ENCODE results near the gene ESPN.

The ESPN gene

GRCh38 chr1:6471086-6471969, 46.8 kb downstream of the ESPN start:
- no peak overlapping the region for H2AK5ac ChIP-seq (ENCODE audit: low read length)
- H2BK12ac ChIP-seq (ENCODE audit: low read length), result no peak overlapping the region
- no peaks in the 10 kb centered on the region for H3K79me2 ChIP-seq (ENCODE audit: control insufficient read depth, insufficient read depth, low read length, poor library complexity)
- H3K18ac ChIP-seq (ENCODE audit: low read length), result no peak overlapping the region
- H3K79me1 ChIP-seq (ENCODE audit: low read length), result no peaks in the 10 kb centered on the region
- H3K4me1 ChIP-seq (ENCODE audit: control insufficient read depth in 1 of 2, insufficient read depth in 2 of 2, low read length in 2 of 2), result no peaks in the 10 kb centered on the region
- no peak overlapping the region for H4K91ac ChIP-seq (ENCODE audit: low read depth, low read length)
- H4K12ac ChIP-seq (ENCODE audit: low read depth, low read length), result no peak overlapping the region
- no peak overlapping the region for H3K14ac ChIP-seq (ENCODE audit: low read length)
- H3K23ac ChIP-seq (ENCODE audit: low read length), result no peak overlapping the region
- no peaks in the 10 kb centered on the region for H3K27me3 ChIP-seq (ENCODE audit: insufficient read depth, low read length)
- peak; percentile 73 to 82 for DNase-seq
- no peak overlapping the region for H2BK5ac ChIP-seq (ENCODE audit: low read depth, low read length, poor library complexity)
- no peak overlapping the region for H3K9ac ChIP-seq (ENCODE audit: low read length)
- H3K4me2 ChIP-seq (ENCODE audit: low read length), result no peak overlapping the region
- H2BK120ac ChIP-seq (ENCODE audit: insufficient read depth, low read length, poor library complexity), result no peak overlapping the region
- H3K27ac ChIP-seq (ENCODE audit: low read depth, low read length), result no peak overlapping the region
- WGBS (ENCODE audit: extremely low coverage, insufficient coverage, insufficient read length), result no CpG with 5 or more reads among the region's 67 CpGs
- H3K4me3 ChIP-seq (ENCODE audit: low read depth, low read length), result no peak overlapping the region
- no peak overlapping the region for H4K8ac ChIP-seq (ENCODE audit: low read depth, low read length)
- no peak overlapping the region for H3K4ac ChIP-seq (ENCODE audit: low read depth, low read length)
- peaks cover 4% of the 10 kb centered on the region for H3K9me3 ChIP-seq (ENCODE audit: insufficient read depth, low read depth, low read length)
- no peak overlapping the region for H2AFZ ChIP-seq (ENCODE audit: insufficient read depth, low read length, poor library complexity)
- H3K36me3 ChIP-seq (ENCODE audit: control insufficient read depth in 1 of 2, insufficient read depth in 2 of 2, low read length in 2 of 2), result peaks cover 89 to 92% of the 10 kb centered on the region in 2 experiments

- Histone ChIP-seq H4K8ac (ENCODE audit: low read depth, low read length) (no peak overlapping the region), H2BK12ac (ENCODE audit: low read length) (no peak overlapping the region), H3K18ac (ENCODE audit: low read length) (no peak overlapping the region), H3K36me3 (ENCODE audit: control insufficient read depth in 1 of 2, insufficient read depth in 2 of 2, low read length in 2 of 2) (peaks cover 84 to 91% of the 10 kb centered on the region in 2 experiments), H3K23ac (ENCODE audit: low read length) (no peak overlapping the region), H3K27me3 (ENCODE audit: insufficient read depth, low read length) (no peaks in the 10 kb centered on the region), H3K14ac (ENCODE audit: low read length) (no peak overlapping the region), H4K91ac (ENCODE audit: low read depth, low read length) (no peak overlapping the region), H3K4me1 (ENCODE audit: control insufficient read depth in 1 of 2, insufficient read depth in 2 of 2, low read length in 2 of 2) (peaks cover 0 to 1% of the 10 kb centered on the region in 2 experiments), H2AFZ (ENCODE audit: insufficient read depth, low read length, poor library complexity) (no peak overlapping the region), H3K79me1 (ENCODE audit: low read length) (no peaks in the 10 kb centered on the region), H3K4me2 (ENCODE audit: low read length) (no peak overlapping the region), H4K12ac (ENCODE audit: low read depth, low read length) (no peak overlapping the region), H3K9ac (ENCODE audit: low read length) (no peak overlapping the region), H3K4ac (ENCODE audit: low read depth, low read length) (no peak overlapping the region), H2BK120ac (ENCODE audit: insufficient read depth, low read length, poor library complexity) (no peak overlapping the region), H2AK5ac (ENCODE audit: low read length) (no peak overlapping the region), H3K79me2 (ENCODE audit: control insufficient read depth, insufficient read depth, low read length, poor library complexity) (no peaks in the 10 kb centered on the region), H3K4me3 (ENCODE audit: low read depth, low read length) (no peak overlapping the region), H2BK5ac (ENCODE audit: low read depth, low read length, poor library complexity) (no peak overlapping the region), H3K27ac (ENCODE audit: low read depth, low read length) (no peak overlapping the region), H3K9me3 (ENCODE audit: insufficient read depth, low read depth, low read length) (peaks cover 4% of the 10 kb centered on the region)
- no CpG with 5 or more reads among the region's 7 CpGs for WGBS (ENCODE audit: extremely low coverage, insufficient coverage, insufficient read length)
- peak; percentile 95 for DNase-seq
Measured at GRCh38 chr1:6471970-6472368, 47.4 kb downstream of the ESPN start.

- H3K4me3 ChIP-seq (ENCODE audit: low read depth, low read length), result no peak overlapping the region
- H3K36me3 ChIP-seq (ENCODE audit: control insufficient read depth in 1 of 2, insufficient read depth in 2 of 2, low read length in 2 of 2), result peaks cover 84 to 91% of the 10 kb centered on the region in 2 experiments
- no peak overlapping the region for H2BK12ac ChIP-seq (ENCODE audit: low read length)
- H2AFZ ChIP-seq (ENCODE audit: insufficient read depth, low read length, poor library complexity), result no peak overlapping the region
- no peak overlapping the region for H3K27ac ChIP-seq (ENCODE audit: low read depth, low read length)
- H2AK5ac ChIP-seq (ENCODE audit: low read length), result no peak overlapping the region
- H4K8ac ChIP-seq (ENCODE audit: low read depth, low read length), result no peak overlapping the region
- no peak overlapping the region for H3K4ac ChIP-seq (ENCODE audit: low read depth, low read length)
- H3K18ac ChIP-seq (ENCODE audit: low read length), result no peak overlapping the region
- H4K12ac ChIP-seq (ENCODE audit: low read depth, low read length), result no peak overlapping the region
- no peaks in the 10 kb centered on the region for H3K27me3 ChIP-seq (ENCODE audit: insufficient read depth, low read length)
- peaks cover 4% of the 10 kb centered on the region for H3K9me3 ChIP-seq (ENCODE audit: insufficient read depth, low read depth, low read length)
- H3K14ac ChIP-seq (ENCODE audit: low read length), result no peak overlapping the region
- WGBS (ENCODE audit: extremely low coverage, insufficient coverage, insufficient read length), result no CpG with 5 or more reads among the region's 10 CpGs
- H2BK5ac ChIP-seq (ENCODE audit: low read depth, low read length, poor library complexity), result no peak overlapping the region
- H3K79me1 ChIP-seq (ENCODE audit: low read length), result no peaks in the 10 kb centered on the region
- no peak for DNase-seq
- H4K91ac ChIP-seq (ENCODE audit: low read depth, low read length), result no peak overlapping the region
- no peak overlapping the region for H3K23ac ChIP-seq (ENCODE audit: low read length)
- no peak overlapping the region for H2BK120ac ChIP-seq (ENCODE audit: insufficient read depth, low read length, poor library complexity)
- no peak overlapping the region for H3K9ac ChIP-seq (ENCODE audit: low read length)
- peaks cover 4 to 6% of the 10 kb centered on the region in 2 experiments for H3K4me1 ChIP-seq (ENCODE audit: control insufficient read depth in 1 of 2, insufficient read depth in 2 of 2, low read length in 2 of 2)
- H3K4me2 ChIP-seq (ENCODE audit: low read length), result no peak overlapping the region
- H3K79me2 ChIP-seq (ENCODE audit: control insufficient read depth, insufficient read depth, low read length, poor library complexity), result no peaks in the 10 kb centered on the region
Measured at GRCh38 chr1:6472391-6472790, 47.8 kb downstream of the ESPN start.

- Histone ChIP-seq H3K9ac (ENCODE audit: low read length) (no peak overlapping the region), H2AK5ac (ENCODE audit: low read length) (no peak overlapping the region), H3K79me2 (ENCODE audit: control insufficient read depth, insufficient read depth, low read length, poor library complexity) (no peaks in the 10 kb centered on the region), H2BK5ac (ENCODE audit: low read depth, low read length, poor library complexity) (no peak overlapping the region), H3K4me3 (ENCODE audit: low read depth, low read length) (no peak overlapping the region), H3K18ac (ENCODE audit: low read length) (no peak overlapping the region), H3K27me3 (ENCODE audit: insufficient read depth, low read length) (no peaks in the 10 kb centered on the region), H3K4me2 (ENCODE audit: low read length) (no peak overlapping the region), H3K79me1 (ENCODE audit: low read length) (no peaks in the 10 kb centered on the region), H3K14ac (ENCODE audit: low read length) (no peak overlapping the region), H2BK120ac (ENCODE audit: insufficient read depth, low read length, poor library complexity) (no peak overlapping the region), H3K36me3 (ENCODE audit: control insufficient read depth in 1 of 2, insufficient read depth in 2 of 2, low read length in 2 of 2) (peaks cover 79 to 85% of the 10 kb centered on the region in 2 experiments), H4K8ac (ENCODE audit: low read depth, low read length) (no peak overlapping the region), H4K91ac (ENCODE audit: low read depth, low read length) (no peak overlapping the region), H3K4me1 (ENCODE audit: control insufficient read depth in 1 of 2, insufficient read depth in 2 of 2, low read length in 2 of 2) (peaks cover 6 to 8% of the 10 kb centered on the region in 2 experiments), H2AFZ (ENCODE audit: insufficient read depth, low read length, poor library complexity) (no peak overlapping the region), H3K23ac (ENCODE audit: low read length) (no peak overlapping the region), H4K12ac (ENCODE audit: low read depth, low read length) (no peak overlapping the region), H3K27ac (ENCODE audit: low read depth, low read length) (no peak overlapping the region), H3K4ac (ENCODE audit: low read depth, low read length) (no peak overlapping the region), H3K9me3 (ENCODE audit: insufficient read depth, low read depth, low read length) (peaks cover 4% of the 10 kb centered on the region), H2BK12ac (ENCODE audit: low read length) (no peak overlapping the region)
- DNase-seq, result no peak
- WGBS (ENCODE audit: extremely low coverage, insufficient coverage, insufficient read length), result no CpG with 5 or more reads among the region's 18 CpGs
Measured at GRCh38 chr1:6473156-6473555, 48.6 kb downstream of the ESPN start.
